NCI-H1694 treated with DMSO at 0.1 percent for 48 hours (cell line): ENCODE results near the gene HOXD1.

Experiments
- DNase-seq: peaks from one replicate; lab custom pipeline; 2025; lab: John Stamatoyannopoulos, UW

Gene HOXD1

DNA sequence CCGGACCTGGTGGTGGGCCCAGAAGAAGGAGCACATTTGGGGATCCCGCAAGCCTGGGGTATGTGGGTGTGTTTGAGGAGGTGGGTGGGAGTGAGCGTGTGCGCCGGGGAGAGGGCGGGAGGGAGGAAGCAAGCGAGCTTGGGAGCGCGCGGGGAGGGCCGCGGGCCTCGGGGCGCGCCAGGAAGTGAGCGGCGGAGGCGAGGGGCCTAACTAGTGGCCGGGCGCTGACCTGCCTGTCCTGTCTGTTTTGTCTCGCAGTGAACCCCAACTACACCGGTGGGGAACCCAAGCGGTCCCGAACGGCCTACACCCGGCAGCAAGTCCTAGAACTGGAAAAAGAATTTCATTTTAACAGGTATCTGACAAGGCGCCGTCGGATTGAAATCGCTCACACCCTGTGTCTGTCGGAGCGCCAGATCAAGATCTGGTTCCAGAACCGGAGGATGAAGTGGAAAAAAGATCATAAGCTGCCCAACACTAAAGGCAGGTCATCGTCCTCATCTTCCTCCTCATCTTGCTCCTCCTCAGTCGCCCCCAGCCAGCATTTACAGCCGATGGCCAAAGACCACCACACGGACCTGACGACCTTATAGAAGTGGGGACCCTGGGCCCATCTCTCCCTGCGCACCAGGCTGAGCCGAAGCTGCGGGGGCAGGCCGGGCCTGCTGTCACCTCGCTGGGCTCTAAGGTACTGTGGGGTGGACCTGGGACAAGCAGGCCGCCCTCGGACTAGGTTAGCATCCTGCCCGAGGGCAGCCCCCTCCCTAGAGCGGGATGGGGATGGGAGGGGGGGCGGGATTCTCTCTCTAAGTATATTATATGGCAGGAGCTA, 35.9 kb upstream of the HOXD1 start:
- no peak for DNase-seq

DNA sequence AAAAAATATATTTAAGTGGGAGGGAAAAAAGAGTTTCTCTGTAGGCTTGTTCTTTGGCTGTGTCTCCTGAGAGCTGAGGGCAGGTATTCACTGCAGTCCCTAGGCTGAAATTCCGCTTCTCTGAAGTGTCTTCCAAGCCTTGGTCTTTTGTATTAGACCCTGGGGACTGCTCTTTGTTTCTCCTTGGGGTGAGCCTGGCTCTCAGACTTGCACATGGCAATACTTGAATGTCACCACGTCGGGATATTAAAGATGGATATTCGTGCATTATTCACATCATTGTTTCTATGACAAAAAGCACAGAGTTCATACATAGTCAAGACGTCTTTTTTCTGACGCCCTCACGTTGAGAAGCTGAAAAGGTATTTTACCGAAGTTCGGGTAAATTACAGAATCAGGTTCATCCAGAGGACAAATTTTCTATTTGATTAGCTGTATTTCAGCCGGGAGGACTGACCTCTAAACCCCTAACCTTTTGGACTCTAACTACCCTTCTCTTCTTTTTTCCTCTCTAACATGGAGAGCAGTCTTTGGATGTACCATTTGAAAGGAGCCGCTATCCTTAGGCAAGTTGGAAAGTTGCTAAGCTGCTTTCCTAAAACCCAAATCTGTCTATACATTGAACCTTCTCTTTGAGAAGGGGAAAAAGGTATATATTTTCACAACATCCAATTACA, 33.8 kb upstream of the HOXD1 start:
- DNase-seq: no peak

DNA sequence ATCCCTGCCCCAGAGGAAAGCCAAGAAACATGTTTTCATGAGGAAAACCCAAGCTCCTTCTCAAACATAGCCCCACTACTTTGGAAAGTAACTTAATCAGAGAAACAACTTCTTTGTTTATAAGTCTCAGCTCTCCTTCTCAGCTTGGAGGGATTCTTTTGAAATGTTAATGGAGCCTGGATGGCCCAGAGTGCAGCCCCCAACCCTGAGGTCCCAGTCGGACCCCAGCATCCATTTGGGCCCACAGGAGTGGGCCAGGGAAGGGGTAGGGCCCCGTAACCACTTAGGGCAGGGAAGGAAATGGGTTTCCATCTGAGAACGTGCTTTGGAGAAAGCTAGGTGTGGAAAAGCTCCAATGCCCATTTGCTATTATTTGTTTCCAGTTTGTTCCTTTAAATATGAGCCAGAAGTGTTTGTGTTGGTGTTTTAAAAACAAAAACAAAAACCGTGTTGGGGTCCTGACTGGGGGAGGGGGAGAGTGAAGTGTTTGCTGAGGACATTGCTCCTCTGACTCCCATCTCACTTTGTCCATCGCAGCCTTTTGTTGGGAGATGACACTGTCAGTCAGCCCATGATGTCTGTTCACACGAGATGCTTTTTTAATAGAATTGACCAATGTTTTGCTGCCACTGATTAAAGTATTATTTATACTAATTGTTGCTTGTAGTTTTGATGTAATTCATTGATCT, 33.0 kb upstream of the HOXD1 start:
- no peak for DNase-seq

DNA sequence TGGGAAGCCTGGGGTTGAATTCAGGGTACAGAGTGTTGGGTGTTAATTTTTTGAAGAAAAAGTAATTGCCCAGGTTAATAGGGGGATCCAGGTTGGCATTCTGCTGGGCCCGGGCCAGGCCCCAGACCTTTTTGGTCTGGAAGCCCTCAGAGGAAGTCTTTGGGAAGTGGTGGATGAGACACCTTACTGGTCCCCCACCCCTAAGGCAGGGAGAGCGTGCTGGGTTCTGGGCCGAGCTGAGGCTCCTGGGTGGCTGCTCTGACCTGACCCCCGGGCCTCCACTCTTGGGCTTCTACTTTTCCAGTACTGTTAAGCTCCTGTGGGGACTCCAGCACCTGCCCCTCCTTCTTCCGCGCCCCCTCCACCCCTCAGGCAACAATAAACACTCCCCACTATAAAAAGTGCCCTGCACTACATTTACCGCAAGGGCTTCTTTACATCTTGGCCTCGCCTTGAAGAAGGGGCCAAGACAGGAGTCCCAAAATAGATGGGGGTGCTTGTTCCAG, 32.1 kb upstream of the HOXD1 start:
- no peak for DNase-seq

DNA sequence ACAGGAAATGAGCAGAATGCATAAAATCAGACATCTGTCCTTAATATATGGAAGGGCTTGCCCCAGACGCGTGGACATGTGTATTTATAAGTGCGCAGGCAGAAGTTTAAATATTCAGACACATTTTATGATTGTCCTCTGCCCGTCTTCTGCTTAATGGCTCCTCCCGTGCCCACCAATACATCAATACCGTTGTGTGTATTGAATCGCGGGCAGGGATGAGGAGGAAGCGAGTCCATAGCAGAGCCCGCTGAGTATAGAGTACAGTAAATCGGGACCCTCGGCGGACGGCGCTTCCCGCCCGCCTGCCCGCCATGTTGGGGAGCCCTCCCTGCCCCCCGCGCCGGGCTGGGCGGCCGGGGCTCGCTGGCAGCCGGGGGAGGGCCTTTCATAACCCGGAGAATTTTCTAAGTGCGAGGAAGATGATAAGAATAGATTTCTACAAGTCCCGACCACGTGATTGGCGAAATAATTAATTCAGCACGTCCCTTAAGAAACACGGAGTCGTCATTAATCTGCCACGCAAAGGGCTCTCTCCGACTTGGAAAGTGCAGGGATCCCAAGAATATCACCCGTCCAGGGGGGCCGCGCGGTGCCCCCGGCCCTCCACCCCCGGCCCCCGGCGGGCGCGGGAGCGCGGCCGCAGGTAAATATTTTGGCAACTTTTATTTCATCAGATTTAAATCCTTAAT, 31.5 kb upstream of the HOXD1 start, which contains the start of gene HOXD3:
Gene HOXD3 (plus strand): TSS at position 501 of the 692 bp plus-strand sequence. CDS start 11,808 bp downstream, outside the sequence.
- no peak for DNase-seq

DNA sequence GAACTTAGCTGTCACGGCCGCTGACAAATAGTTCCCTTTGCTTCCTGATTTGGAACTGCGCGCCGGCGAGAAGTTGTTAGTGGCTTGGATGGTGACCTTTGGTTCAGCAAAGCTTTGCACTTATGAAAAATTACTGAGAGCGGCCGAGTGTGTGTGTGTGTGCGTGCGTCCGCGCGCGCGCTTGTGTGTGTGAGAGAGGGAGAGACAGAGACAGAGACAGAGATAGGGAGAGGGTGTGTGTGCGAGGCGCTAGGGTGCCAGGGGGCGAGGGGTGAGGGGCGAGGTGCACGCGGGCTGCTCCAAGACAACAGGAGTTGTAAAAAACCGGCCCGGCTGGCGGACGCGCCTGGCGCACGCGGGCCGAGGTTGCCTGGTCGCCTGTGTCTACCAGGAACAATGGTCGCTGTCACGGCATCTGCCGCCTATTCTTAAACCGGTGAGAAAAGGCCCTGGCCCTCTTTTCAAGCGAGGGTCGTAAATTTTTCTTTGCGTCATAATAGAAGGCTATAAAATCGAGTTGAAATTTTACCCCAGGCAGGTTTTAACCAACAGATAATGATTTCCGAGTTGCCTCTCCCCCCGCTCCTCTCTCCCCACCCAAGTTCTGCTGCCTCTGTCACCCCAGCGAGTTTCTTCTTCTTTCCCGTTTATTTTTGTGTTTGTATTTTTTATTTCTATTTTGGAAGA, 30.8 kb upstream of the HOXD1 start:
- peak; percentile 43 for DNase-seq

DNA sequence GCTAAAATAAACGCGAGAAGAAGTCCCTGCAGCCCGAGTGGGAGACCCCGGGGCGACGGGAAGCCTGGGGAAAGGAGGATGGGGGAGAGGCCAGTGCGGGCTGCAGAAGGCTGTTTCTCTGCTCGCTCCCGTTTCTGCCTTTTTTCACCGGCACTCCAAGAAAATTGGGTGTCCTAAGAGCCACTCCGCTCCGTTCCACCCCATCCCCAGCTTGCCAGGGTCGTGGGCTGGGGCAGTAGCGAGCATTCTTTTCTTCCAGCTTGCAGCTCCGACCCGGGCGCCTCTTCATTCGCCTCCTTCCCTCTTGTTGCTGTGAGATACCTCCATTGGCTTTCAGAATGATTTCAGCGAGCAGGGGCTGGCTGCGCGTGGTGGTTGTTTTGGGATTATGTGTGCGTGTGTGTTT, 30.3 kb upstream of the HOXD1 start:
- peak; percentile 43 for DNase-seq

DNA sequence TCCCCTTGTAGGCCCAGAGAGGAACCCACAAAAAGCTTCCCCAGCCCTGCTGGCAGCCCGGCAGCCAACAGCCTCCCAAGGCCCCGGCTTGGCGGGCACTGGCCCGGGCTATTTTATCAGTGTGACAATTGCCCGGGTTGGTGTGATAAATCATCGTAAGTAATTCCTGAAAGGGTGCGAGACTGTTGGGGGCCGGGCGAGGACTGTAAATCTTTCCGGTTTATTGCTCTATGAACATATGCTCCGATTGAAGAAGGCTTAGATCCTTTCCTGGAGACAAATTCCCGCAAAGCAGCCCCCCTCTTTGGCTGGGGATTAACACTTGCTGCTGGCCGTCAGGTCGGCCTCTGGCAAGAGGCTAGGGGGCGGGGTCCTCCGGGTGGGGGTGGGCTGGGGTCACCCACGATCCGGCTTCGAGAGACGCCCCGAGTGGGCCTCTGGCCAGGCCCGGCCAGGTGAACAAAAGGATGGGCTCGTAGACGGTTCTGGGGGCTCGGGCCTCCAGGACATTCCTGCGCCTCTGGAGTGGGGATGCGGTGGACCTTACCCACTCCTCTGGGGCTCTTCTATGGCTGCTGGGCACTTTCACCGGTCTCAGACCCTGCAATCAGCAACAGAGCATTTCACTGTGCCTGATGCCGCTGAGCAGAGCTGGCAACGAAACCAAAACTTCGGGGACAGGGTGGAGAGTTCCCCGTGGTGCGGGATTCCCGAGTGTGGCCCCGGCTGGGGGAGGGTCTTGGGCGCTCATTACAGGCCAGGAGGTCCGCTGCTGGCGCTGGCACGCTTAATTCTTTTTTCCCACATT, 29.4 kb upstream of the HOXD1 start:
- peak; percentile 11 for DNase-seq

DNA sequence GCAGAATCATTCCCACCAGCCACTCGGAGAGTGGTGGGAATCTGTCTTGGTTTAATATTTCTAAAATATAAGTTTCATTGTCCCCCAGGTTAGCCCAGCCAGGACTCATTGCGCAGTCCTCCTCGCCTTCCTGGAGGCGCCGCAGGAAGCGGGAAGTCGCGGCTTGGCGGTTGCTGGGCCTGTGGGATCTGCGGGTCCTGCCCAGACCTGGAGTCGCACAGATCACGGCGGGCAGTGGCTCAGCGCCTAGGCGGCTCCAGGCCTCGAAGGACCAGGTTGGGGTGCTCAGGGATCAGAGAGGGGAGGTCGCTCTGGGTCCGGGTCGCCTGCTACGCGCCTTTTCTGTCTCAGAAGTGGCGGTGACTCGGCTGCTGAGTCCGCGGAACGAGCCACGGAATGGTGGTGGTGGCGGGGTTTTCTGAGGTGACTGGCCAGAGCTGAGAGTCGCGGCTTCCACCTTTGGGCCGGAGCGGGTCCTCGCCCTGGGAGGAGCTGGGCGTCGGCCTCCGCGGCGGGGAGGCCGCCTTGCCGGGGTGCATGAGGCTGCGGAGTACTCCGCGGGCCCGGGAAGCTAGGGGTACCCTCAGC, 28.7 kb upstream of the HOXD1 start:
- DNase-seq: no peak

DNA sequence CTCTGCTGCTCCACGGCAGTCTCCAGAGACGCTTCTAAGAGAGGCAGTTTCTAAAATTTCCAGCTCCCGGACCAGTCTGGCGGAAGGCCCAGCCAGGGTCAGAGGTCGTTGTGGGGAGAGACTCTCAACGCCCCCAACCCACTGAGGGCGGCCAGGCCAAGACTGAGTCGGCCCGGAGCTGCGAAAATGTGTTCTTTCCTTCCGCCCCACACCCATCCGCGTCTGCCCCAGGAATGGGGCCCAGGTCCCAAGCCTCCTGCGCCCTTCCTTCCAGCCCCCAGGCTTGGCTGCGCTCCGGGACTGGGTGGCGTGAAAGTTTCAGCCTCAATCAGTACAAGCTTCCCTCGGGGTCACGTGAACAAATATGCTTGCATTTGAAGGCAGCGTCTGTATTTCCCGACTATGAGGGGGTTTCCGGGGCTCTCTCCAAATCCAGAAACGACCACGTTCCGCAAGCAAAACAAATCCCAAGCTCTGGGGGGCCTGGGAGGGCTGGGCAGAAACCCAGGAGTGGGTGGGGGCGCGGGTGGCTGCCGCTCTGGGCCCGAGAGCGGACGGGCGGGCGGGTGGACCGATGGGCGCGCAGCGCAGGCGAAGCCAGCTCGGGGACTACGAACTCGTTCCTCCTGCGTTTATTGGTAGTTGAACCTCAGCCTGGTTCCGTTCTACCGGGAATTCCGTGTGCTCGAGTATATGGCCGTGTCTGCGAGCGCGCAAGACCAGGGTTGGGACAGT, 28.1 kb upstream of the HOXD1 start:
- no peak for DNase-seq

DNA sequence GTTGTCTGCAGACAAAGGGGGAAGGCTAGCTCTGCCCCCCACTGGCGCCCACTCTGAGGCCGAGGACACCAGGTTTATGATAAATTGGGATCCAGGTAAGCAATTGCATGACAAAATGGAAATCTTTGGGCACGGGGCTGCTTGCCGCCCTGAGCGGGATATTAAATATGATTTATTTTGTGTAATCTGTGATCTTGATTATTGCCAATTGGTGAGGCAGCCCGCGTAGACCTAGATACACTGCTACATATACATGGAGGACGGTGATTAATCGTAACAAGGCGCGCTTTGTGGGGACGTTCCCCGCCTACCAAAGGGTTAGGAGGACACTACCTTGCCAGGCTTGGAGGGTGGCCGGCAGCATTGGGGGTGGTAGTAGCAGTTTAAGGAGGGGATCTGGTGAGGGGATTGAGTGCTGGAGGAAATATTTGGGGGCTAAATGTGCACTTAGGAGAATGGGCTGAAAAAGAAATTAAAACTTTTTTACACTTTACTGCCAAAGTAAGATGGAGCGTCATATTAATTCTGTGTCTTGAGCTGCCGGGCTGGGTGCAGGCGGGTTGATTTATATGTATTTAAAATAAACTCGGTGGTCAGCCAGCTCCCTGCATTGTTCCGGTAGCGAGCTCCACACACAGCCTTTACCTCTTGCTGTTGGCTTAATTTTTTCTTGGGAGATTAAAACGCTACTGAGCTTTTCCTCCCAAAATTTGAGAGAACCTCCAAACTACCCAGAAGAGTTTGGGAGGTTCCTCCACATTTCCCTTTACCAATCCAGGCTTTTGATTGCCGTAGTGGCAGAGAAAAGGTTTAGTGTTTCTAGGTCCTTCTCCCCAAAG, 27.3 kb upstream of the HOXD1 start:
- no peak for DNase-seq

DNA sequence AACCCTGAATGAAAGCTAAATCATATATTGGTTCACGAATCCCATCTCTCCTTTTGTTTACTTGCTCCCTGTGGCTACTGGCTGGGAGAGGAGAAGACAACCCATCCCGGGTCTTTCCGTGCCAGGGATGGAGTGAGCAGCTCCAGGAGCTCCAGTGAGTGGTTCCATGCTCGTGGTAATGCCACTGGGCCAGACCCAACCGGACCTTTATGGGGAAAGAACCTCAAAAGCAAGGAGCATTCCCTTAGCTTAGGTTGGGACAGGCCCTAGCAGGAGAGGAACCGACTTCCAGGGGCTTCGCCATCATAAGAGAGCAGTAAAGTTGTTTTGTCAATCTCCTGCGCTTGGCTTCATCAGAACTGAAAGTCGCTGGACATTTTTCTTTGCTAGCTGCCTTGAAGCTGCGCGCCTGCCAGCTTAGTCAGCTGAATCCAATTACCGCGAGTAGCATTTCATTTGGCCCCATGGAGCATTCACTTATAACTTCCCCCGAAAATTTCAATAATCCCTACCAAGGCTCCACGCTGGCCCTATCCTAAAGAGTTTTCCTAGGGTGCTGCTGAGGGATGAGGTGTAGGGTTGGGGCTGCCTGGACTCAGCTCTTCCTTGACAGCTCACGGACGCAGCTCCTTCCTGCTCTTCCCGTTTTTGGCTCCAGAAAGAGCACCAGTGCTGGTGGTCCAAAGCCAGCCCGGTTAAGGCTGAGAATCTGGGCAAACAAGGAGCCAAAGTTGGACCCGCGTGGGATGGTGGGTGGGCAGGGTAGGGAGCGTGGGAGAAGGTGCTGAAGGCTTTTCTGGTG, 26.4 kb upstream of the HOXD1 start:
- no peak for DNase-seq

DNA sequence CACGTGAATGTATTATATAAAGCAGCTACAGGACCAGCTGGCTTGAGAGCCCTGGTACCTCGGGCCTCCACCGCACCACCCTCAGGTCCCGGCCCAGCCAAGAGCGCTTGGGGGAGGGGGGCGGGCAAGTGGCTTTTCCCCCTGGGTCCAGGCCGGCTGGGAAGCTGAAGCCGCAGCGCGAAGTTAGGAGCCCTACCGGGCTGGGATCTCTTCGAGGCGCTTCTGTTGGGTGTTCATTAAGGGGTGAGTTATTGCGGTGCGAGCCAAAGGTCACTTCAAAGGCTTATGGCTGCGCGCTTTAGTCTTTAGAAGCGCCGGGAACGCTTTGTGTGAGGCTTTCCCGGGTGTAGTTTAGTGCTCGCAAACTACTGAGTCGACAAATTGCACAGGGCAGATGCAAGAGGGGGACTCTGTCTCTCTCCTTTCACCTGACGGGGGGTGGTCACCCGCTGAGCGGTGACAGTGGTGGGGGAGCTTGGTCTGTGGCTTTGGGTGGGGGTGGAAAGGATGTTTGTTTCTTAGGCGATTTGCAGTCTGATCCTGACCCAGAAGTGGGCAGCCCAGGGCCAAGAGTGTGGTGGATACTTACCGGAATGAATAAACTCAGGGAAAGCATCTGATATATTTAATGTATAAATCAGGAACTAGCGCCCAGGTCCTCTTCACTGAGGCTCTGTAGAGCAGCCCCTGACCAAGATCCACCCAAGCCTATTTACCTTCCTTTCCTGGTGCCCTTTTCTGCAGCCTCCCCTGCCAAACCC, 25.4 kb upstream of the HOXD1 start:
- no peak for DNase-seq

DNA sequence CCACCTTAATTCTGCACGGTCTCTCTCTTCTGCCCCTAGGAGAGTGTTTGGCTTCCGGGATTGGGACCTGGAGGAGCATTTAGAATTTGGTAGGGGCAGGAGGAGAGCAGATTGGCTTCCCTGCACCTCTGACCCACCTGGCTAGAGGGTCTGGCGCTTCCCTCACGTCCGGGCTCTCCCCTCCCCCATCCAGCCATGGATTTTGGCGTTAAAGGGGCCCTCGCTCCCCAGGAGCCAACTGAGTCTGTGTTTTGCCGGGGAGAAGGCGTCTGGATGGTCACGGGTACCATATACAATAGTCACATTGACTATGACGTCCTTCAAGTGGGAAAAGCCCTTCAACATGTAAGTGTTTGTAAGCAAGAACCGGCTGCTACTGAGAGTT, 24.8 kb upstream of the HOXD1 start:
- DNase-seq: no peak

DNA sequence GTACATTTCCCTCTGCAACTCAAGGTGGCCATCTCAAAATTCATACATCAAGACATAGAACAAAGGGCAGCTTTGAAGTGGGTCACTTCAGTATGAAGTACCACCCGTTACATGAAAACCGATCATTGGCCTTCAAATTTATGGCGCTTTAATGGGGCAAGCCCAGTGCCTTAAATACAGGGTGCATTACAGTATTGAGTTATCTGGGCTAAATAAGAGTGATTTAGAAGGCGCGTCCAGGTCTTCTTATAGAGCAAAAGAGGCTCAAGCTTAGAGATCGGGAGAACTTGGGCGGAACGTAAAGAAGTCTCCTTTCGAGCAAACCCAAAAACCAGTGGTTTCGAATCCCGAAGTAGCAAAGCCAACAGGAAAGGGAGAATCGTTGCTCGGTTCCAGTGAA, 24.3 kb upstream of the HOXD1 start:
- DNase-seq: no peak

DNA sequence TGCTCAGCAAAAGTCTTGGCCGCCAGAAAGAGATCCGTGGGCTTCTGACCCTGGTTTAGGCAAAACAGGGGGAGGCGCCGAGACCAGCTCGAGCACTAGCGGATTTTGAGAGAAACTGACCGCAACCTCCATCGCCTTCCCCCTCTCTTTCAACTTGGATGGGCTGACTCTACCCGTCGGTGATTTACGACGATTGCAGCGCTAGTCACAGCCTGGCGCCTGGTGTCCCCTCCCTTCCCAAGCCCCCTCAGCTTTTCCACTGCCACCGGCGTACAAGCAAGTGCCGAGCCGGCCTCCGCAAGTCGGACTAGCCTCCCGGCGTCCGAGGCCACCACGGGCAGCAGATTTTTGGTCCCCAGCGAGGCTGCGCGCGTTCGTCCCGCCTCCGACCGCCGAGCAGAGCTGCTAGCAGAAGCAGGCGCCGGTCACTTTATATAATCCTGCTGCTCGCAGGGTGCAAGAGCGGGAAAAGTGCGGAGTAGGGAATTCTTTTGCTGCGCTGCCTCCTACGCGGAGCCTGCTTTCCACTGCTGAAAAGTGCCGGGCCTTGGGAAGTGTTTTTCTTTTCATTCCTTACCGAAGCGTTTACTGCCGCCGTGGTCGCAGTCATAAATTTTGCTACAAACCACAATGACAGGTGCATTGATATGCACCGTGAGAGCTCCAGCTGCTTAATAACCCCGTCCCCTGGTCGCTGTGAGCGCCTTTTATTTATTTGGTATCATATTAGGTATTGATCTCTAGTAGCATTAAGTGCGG, 23.7 kb upstream of the HOXD1 start:
- no peak for DNase-seq
